GM21619 (cell line): Measurements from ENCODE around the gene C4orf50.

ENCODE experiments used
- ATAC-seq: cut with Tn5 transposase; IDR thresholded peaks from one replicate; pipeline ENCODE4 v1.9.1; 2021; ENCODE audit not compliant: unreplicated experiment

Gene C4orf50

DNA sequence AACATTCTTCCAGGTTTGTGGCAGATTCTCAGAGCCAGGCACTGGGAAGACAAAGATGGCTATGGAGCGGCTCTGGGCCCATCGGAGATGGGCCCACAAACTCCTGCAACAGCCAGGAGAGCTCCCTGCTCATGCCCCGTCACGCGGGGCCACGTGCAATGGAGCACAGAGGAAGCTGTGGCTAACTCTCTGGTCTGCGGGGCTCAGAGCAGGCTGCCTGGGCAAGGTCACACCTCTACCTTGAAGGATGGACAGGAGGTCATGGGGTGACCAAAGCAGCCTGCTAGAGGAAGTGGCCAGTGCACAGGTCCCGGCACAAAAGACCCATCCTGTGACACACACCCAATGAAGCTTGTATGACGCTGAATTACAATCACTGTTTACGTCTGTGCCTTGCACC lies 45.2 kb downstream of the C4orf50 start:
- no peak for ATAC-seq

DNA sequence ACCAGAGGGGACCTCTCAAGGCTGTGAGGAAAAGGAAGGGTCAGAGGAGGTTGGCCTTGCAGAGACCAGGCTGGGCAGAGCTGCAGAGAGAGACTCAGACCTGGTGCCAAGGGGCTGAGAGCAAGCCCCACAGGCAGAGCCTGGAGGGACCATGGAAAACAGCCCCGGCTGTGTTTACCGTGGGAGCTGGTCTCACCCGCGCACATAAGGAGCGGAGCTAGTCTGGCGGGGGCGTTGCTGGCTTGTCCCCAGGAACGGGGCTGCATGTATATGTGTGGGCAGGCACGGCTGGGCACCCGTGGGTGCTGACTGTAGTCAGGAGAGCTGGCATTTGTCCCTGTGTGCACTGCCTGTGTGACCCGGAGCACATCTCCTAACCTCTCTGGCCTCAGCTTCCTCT lies 45.7 kb downstream of the C4orf50 start:
- no peak for ATAC-seq

DNA sequence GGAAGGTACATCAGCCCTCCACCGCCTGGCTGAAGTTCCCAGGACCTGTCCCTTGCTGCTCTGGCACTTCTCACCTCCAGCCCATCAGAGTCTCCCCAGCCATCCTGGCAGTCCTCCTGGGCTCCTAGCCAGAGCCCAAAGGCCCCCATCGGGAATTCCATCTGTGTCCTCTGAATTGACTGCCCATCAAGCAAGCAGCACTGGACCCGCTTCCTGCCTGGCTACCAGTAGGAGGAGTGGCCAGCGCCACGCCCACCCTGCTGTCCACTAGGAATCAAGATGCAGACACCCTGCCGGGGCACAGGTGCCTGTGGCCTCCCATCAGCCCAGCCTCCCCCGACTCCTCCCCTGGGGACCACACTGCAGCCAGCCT lies 47.2 kb downstream of the C4orf50 start:
- ATAC-seq: no peak

DNA sequence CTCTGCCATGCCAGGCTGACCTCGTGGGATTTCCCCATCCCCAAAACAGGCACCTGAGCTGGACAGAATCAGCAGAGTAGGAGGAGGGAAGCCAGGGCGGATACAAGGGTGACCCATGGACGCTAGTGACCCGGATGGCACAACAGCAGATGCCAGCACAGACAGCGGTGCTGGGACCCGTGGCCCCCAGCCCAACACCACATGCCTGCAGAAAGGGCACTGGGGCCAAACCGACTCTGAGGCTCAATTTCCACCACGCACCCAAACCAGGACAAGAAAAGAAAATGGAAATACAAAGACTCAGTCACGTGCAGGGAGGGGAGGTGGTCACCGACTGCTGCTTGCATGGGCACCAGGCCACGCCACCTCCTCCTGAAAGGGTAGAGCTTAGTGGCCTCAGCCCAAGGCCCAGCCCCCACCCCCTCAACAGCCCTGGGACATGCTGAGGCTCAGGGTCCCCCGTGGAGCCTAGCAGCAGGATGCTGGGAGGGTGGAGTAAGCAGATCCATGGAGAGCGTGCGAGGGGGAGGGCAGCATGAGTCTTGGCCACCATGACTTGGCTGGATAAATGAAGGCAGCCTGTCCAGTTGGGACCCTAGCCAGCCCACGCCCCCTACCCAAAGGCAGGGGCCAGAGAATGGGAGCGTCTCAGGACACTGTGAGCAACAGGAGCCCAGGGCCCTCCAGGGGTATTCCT lies 47.7 kb downstream of the C4orf50 start:
- no peak for ATAC-seq

DNA sequence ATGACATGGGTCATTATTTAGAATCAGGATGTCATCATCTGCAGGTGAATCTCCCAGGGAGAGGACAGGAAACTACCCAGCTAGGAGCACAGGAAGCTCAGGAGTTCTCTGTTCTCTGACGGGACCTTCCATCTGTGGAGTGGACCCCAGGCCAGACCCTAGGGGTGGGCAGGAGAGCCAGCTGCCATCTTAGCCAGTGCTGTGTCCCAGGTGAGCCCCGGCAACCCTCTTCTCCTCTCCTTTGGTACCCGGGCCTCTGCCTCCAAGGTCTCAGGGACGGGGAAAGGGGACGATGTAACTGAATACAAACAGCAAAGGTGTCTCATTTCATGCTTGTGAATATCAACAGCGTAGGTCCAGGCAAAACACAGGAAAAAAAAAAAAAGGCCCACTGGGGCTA lies 48.5 kb downstream of the C4orf50 start:
- ATAC-seq: no peak

DNA sequence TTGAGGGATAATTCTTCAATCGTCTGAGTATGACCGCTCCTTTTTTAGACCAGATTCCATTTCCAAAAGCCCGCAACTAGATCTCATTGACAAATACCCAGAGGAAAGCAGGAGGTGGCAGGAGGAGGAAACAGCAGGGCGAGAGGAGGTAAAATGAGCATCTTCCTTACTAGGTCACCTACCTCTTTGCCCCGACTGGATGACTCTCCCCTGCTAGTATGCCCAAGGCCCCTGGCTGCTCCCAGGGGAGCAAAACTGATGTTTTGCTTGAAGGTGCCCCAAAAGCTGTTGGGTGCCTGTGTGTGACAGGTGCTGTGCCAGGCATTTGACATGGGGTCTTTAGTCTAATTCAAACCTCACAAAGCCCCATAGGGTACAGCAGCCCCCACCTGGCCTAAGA lies 48.9 kb downstream of the C4orf50 start:
- no peak for ATAC-seq

DNA sequence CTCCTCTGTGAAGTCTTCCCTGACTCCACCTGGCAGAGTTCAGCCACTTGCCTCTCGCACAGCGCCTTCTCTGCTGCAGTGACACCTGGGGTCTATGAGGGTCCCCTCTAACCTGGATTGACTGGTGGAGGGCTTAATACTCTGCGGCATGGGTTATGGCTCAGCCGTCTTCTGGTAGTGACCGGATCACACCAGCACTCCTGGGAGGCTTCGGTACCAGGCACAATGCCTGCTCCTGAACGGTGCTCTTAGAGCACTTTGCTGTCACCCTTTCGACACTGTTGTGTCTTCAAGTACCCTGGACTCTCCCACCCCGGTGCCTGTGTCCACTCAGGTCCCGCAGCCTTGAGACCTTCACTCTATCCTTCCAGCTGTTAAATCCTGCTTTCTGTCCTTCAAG lies 50.0 kb downstream of the C4orf50 start:
- ATAC-seq: no peak

DNA sequence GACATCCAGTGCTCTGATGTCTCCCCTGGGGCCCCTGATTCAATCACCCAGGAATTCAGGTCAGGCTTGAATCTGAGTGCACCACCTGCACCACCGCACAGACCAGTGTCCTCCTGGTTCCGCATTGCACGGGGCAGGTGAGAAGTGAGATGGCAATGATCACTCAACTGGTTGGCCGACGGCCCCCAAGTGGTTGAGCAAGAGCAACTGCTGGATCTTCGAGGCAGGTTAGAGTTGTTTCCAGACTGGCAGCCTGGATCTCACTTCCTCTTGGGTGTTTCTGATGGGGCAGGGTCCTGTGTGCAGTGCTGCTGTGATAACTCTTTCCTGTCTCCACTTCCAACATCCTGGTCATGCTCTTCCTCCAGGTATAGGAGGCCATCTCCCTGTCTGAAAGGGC lies 50.4 kb downstream of the C4orf50 start:
- no peak for ATAC-seq

DNA sequence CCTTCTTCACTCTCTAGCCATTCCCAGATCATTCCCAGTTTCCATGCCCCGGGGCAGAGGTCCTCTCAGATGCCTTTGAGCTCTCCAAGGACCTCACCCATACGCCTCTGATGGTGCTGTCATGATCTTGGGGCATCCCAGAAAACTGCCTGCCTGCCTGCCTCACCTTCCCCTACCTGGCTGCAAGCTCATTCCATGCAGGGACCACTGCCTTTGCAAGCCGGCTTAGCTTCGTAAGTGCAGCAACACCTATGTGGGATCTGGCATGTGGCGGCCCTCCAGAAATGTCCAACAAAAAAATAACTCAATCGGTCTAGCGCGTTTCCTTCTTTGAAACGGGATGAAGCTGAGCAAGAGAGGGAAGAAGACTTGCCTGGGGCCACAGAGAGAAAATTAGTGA lies 53.0 kb downstream of the C4orf50 start:
- no peak for ATAC-seq

DNA sequence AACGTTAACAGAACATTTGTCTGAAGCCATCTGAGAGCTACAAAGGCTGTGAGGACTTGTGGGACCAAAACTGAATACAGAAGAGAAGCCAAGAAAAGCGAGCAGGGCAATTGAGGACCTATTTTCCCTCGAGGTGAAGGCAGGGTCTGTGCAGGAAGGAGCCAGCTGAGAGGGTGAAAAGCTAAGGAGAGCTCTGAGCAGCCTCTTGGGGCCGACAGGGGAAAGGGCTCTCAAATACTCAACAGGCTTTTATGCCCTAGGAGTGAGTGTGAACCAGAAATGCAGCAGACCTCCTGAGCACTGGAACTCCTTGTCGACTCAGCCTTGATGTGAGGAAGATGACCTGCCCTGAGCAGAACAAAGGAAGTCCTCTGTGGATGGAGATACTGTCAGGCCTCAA lies 54.2 kb downstream of the C4orf50 start:
- ATAC-seq: no peak

DNA sequence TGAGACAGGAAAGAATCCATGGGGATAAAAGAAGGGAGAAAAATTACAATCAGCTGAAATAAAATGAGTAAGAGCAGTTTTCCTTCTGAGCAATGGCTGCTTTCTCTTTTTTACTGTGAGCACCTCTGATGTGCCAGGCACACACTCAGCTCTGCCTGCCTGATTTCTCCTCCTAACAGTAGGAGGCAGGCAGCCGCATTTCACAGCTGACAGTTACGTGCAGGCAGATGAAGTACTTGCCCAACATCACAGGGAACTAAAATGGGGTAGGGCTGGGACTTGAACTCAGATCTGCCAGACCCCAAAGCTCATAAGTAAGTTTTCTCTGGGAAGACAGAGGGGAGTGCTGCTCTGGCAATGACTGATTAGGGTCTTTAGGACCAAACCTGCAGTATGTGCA lies 54.6 kb downstream of the C4orf50 start:
- no peak for ATAC-seq

DNA sequence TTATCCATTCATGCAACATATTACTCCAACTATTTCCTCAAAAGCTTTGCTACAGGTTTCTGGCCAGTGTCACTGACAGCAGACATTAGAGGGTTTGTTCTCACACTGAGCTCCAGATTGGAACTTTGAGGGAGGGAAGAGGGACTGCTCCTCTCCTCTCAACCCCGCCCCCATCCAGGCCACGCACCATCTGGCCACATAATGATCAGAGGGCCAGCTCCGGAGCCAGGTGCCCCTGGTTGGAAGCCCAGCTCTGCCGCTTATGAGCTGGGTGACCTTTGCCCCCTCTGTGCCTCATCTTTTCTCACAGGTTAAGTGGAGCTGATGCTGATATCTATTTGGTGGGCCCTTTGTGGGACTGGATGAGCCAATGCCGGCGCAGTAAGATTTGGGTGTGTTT lies 55.8 kb downstream of the C4orf50 start:
- no peak for ATAC-seq

DNA sequence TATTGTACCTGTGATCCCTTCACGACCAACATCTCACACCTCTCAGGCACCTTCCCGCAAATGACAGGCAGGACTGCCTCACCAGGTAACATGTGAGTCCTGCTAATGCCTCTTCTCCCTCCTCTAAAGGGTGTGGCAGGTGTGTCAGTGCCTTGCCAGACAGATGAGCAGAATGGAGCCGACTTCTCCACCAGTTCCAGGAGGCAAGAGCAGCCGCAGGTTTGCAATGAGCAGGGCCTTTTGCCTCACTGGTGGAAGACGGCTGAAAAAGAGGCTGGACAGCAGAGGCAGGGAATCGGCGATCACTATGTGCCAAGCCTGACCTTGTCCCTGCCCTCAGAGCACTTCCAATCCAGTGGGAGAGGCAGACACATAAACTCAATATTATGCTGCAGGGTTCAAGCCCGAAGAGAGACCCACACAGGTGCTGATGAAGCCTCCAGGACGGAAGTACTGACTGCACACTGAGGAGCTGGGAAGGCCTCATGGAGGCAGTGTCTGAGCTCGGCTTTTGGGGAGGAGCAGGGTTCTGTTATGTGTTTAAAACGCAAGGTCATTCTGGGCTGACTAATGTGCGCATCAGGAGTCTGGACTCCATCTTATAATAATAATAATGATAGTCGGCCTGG lies 57.9 kb downstream of the C4orf50 start:
- ATAC-seq: no peak

DNA sequence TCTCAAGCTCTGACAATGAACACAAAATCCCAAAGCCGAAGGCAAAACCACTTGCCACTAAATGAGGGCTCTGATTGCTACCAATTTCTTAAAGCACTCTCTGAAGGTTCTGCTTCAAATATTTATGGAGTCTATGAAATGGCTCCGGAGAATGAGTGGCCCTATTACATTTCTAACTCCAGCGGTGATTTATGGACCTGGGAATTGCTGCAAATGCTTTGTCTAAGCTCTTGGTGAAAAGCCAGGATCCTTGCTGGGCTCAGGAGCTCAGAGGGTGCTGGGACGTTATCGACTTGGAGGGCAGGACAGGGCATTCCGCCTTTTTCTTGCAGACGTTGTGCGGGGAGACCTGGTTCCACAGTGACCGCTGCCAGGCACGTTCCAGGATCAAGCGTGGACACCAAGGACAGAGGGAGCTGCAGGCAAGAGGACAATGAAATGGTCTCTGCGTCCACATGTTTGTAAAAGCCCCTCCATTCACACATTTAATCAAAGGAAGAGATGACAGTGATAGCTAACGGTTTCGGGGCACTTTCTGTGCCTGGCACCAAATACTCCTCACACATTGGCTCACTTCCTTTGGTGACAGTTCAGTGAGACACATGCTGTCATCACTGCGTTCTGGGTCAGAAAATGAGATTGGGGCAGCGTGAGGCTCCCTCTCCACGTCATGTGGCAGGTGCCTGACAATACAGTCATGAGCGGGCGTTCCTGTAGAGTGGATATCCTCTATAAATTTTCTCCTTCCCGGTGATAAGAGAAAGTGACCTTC lies 58.8 kb downstream of the C4orf50 start:
- no peak for ATAC-seq

DNA sequence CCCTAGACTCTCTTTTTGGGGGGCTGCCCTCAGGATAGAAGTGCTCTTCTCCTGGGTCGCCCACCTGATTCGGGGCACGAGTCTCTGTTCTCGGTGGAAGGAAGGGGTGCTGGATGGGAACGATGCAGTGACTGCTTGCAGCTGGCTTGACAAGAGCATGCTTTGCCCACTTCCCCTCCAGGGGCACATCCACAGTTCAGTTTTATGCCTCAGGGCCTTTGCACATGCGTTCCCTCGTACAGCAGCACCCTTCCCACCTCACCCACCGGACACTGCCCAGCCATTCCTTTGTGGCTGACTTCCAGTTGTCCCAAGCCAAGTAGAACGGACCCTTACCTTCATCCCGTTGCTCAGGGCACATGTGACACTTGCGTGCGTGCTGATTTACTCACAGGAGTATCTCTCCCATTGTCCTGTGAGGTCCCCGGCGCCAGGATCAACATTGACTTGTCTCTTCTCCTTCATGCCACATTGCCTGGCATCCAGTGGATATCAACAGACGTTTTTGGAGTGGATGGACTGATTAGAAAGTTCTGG lies 60.0 kb downstream of the C4orf50 start:
- ATAC-seq: no peak

DNA sequence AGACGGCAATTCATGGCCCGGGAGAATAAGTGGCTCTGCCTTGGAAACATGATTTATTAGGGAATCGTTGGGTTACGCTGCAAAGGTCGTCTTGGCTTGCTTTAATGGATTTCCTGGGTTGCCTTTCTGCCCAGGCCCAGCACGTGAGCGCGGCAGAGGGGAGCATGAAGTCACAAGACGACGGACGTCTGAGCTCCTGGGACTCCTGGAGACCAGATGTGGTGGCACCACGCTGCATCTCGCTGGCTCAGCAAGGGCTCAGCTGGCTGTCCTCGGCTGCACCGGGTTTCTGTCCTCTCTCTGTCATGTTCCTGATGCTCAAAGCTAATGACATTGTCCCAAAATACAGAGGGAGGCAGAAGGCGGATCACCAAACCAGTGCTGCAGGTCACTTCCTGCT lies 61.2 kb downstream of the C4orf50 start:
- no peak for ATAC-seq

DNA sequence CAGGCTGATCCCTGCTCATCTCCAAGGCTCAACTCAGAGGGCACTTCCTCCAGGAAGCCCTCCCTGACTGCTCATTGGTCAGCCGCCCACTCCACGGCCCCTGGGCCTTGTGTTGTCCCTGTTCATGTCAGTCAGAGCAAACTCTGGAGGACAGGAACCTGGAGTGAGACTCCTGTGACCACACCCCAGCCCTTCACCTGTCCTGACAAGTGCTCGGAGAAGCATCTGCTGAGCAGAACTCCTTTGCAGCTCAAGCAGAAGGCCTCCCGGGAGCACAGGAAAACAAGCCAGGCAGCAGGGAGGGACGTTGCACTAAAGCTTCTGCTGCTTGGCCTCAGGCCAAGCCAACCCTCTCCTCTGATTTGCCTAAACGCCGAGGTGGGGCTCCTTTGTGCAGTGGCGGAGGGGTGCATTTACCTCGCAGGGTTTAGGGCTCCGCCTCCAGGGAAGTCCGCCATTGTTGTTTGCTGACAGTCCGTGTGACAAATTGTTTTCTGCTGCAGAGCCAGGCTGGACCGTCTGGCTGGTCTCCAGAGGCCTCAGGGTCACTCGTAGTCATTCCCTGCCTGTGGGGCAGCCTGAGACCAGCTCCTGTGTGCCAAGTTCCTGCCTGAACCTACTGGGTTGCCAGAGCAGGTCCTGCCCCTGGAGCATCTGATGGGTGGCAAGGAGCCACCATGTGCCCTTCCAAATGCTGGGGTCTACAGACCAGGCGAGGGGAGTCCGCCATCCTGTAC lies 61.8 kb downstream of the C4orf50 start:
- no peak for ATAC-seq

DNA sequence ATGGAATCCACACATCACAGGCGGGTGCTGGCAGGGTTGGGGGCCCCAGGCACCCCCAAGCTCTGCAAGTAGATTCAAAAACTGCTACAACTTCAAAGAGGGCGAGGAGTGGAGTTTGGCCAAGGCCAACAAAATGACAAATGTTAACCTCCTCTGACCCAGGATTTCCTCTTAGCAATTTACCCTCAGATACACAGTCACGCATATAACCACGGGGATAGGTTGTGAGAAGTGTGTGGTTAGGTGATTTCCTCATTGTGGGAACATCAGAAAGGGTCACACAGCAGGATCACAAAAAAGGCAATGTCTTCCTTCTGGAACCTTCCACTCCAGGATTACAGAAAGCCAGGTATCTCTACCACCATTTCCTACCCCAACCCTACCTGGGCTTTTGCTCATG lies 62.4 kb downstream of the C4orf50 start:
- no peak for ATAC-seq

DNA sequence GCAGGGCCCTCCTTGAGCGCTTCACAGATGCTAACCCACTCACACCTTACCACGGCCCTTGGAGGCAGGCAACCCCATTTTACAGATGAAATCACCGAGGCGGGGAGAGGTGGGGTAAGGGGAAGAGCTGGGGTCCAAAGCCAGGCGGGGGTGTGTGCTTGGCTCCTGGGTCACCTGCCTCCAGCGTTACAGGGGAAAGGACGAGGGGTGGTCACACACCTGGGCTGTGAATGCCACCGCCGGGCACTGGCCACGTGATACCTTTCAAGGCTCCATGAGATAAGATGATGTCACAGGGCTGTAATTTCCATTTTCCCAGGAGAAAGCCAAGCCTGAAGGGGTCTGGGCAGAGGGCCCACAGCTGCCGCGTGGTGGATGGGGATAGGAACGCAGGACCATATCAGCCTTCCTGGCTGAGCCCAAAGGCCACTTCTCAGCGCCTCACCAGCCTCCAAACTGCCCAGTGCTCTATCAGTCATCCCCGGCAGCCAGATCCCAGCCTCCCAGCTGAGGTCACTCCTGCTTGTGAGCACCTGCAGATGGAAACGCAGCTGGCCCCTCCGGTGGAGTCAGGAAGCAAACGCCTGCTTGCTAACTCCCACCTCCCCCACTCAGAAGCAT lies 62.9 kb downstream of the C4orf50 start:
- no peak for ATAC-seq

DNA sequence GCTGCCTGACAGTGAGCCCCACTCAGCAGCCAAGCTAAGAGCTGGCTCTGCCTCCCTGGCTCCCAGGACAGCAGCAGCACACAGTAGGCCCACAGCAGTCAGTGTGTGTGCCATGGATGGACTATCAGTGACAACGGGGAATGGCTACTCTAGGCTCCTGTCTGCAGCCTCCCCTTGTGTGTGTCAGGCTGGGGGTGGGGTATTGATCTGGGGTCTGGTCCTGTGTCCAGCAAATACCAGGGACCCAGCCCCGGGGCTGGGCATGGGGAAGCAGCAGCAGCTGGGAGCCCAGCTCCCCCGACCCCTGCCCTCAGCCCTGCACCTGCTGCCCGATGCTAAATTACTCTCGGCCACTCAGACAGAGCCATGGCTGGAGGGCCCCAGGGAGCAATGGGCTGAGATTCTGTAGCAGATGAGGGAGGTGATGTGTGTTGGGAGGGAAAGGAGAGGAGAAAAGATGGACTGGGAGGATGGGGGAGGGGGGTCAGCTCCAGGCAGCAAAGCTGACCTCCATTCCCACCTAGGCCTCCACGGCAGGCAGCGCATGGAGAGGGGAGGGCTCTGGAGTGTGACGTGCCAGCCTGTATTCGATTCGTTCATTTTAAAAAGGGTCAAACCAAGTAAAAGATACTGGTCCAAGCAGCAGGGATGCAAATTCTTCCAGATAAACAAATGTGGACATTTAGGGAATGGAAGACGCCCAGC lies 64.0 kb downstream of the C4orf50 start:
- no peak for ATAC-seq
